Activated CD8-positive, alpha-beta memory T cell treated with anti-CD3 and anti-CD28 coated beads for 48 hours (primary cell): ENCODE results near the gene MUCL1.

Experiments used
- DNase-seq, 3 experiments: peaks; one replicate each; pipeline ENCODE4 v3.0.0-alpha.2; 2020; ENCODE audit warnings: low read depth in 2 of 3, low spot score in 2 of 3

MUCL1 gene

GRCh38 chr12:54891717-54892478 is 37.6 kb downstream of the MUCL1 start:
- no peak for DNase-seq
